GM12891 (cell line): ENCODE measurements around the gene MTCL1.

ENCODE experiments used
- POLR2A ChIP-seq: IDR thresholded peaks from 2 replicates; pipeline ENCODE4 v1.6.1; 2011; ENCODE audit warnings: low read depth, low read length, control low read depth
- POLR2AphosphoS5 ChIP-seq: IDR thresholded peaks from 2 replicates; pipeline ENCODE4 v1.6.1; 2011; ENCODE audit warnings: low read depth, low read length, control low read depth
- TAF1 ChIP-seq: IDR thresholded peaks from 2 replicates; pipeline ENCODE4 v1.6.1; 2011; ENCODE audit warnings: low read depth, low read length, control low read depth

DNA sequence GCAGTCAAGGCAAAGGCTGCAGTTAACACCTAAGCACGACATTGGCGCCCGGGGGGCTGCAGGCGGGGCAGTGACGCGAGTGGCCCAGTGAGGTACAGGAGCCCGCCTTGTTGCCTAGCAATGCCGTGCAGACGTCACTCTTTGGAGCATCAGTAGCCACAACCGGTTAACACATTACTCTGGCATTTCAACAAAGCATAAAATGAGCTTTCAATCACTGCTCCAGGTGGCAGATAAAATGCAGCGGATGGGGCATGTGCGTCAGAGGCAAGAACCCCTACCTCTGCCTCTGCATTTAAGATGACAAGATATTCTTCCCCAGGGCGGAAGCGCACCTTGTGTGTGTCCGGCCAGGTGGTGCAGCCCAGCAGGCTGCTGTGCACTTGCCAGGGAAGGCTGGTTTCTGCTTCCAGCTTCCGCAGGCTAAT, 139.4 kb downstream of the MTCL1 start:
- TF ChIP-seq POLR2A (no peak), TAF1 (no peak), POLR2AphosphoS5 (no peak)
